ENCODE measurements around the gene DRAXIN. TPM values are rescaled to one million over a fixed set of nuclear protein-coding genes. Genes with fewer than 3 reads are reported as not detected.

DRAXIN gene
- total RNA-seq, 3 donors from 2014 or later (not counting 1 experiment from before 2014, with no cell fraction given) = 10.9 to 24.9 (median 12.1) TPM

GRCh38 chr1:11708554-11709350 lies 17.2 kb downstream of the DRAXIN start:
- TF ChIP-seq CTCF (IDR thresholded peaks at IDR 0.05) = no peak
- Histone ChIP-seq H3K4me3 (ENCODE audit: low read length) (no peak overlapping the region), H3K4me1 (ENCODE audit: control insufficient read depth, insufficient read depth, low read length) (no peaks in the 10 kb centered on the region), H3K36me3 (ENCODE audit: control insufficient read depth, insufficient read depth, low read length) (no peaks in the 10 kb centered on the region), H3K27me3 (ENCODE audit: control insufficient read depth, insufficient read depth, low read length) (peaks cover 3% of the 10 kb centered on the region), H3K9me3 (ENCODE audit: control insufficient read depth, insufficient read depth, low read length) (no peaks in the 10 kb centered on the region), H3K27ac (ENCODE audit: low read length) (no peak overlapping the region)
- Mint-ChIP-seq H3K9me3 (no peaks in the 10 kb centered on the region), H3K27me3 (ENCODE audit: low read depth in 2 of 2) (no peaks in the 10 kb centered on the region), H3K36me3 (no peaks in the 10 kb centered on the region), H3K4me3 (no peak overlapping the region), H3K27ac (no peak overlapping the region), H3K4me1 (peaks cover 0 to 9% of the 10 kb centered on the region in 2 donors)
- ATAC-seq (no peak), DNase-seq (no peak)
- intact Hi-C loops (cut with micrococcal nuclease) = no loop called here
- WGBS (ENCODE audit: insufficient coverage) = 83% methylated on average over 11 of the region's 11 CpGs

GRCh38 chr1:11711490-11711889 lies 20.0 kb downstream of the DRAXIN start:
- Histone ChIP-seq H3K27ac (ENCODE audit: low read length) (no peak overlapping the region), H3K4me3 (ENCODE audit: low read length) (no peak overlapping the region), H3K27me3 (ENCODE audit: control insufficient read depth, insufficient read depth, low read length) (no peaks in the 10 kb centered on the region), H3K9me3 (ENCODE audit: control insufficient read depth, insufficient read depth, low read length) (no peaks in the 10 kb centered on the region), H3K36me3 (ENCODE audit: control insufficient read depth, insufficient read depth, low read length) (no peaks in the 10 kb centered on the region), H3K4me1 (ENCODE audit: control insufficient read depth, insufficient read depth, low read length) (no peaks in the 10 kb centered on the region)
- no peaks in the 10 kb centered on the region for H3K9me3 Mint-ChIP-seq
- H3K27me3 Mint-ChIP-seq (ENCODE audit: low read depth in 2 of 2) = no peaks in the 10 kb centered on the region
- no peak overlapping the region for H3K27ac Mint-ChIP-seq
- peaks cover 0 to 5% of the 10 kb centered on the region in 2 donors for H3K4me1 Mint-ChIP-seq
- DNase-seq = no peak
- TF ChIP-seq CTCF (IDR thresholded peaks at IDR 0.05) = no peak
- 92% methylated on average over 5 of the region's 5 CpGs for WGBS (ENCODE audit: insufficient coverage)
- H3K36me3 Mint-ChIP-seq = no peaks in the 10 kb centered on the region
- intact Hi-C loops (cut with micrococcal nuclease) = no loop called here
- H3K4me3 Mint-ChIP-seq = no peak overlapping the region
- ATAC-seq = no peak

- Histone ChIP-seq H3K4me3 (ENCODE audit: low read length) (no peak overlapping the region), H3K4me1 (ENCODE audit: control insufficient read depth, insufficient read depth, low read length) (no peaks in the 10 kb centered on the region), H3K36me3 (ENCODE audit: control insufficient read depth, insufficient read depth, low read length) (no peaks in the 10 kb centered on the region), H3K9me3 (ENCODE audit: control insufficient read depth, insufficient read depth, low read length) (no peaks in the 10 kb centered on the region), H3K27ac (ENCODE audit: low read length) (no peak overlapping the region), H3K27me3 (ENCODE audit: control insufficient read depth, insufficient read depth, low read length) (no peaks in the 10 kb centered on the region)
- no peak for TF ChIP-seq CTCF (IDR thresholded peaks at IDR 0.05)
- Mint-ChIP-seq H3K9me3 (no peaks in the 10 kb centered on the region), H3K27ac (no peak overlapping the region), H3K27me3 (ENCODE audit: low read depth in 2 of 2) (no peaks in the 10 kb centered on the region), H3K4me3 (no peak overlapping the region), H3K36me3 (no peaks in the 10 kb centered on the region), H3K4me1 (peaks cover 0 to 5% of the 10 kb centered on the region in 2 donors)
- intact Hi-C loops (cut with micrococcal nuclease) = no loop called here
- ATAC-seq = no peak
- DNase-seq = no peak
- WGBS (ENCODE audit: insufficient coverage) = 88% methylated on average over 8 of the region's 8 CpGs
Measured at GRCh38 chr1:11712285-11712684, 20.8 kb downstream of the DRAXIN start.

- peaks cover 0 to 5% of the 10 kb centered on the region in 2 donors for H3K4me1 Mint-ChIP-seq
- H3K27me3 Mint-ChIP-seq (ENCODE audit: low read depth in 2 of 2) = no peaks in the 10 kb centered on the region
- ATAC-seq (no peak), DNase-seq (no peak)
- H3K4me1 ChIP-seq (ENCODE audit: control insufficient read depth, insufficient read depth, low read length) = no peaks in the 10 kb centered on the region
- no peak overlapping the region for H3K27ac ChIP-seq (ENCODE audit: low read length)
- no peak overlapping the region for H3K4me3 Mint-ChIP-seq
- no peak overlapping the region for H3K4me3 ChIP-seq (ENCODE audit: low read length)
- no peak for TF ChIP-seq CTCF (IDR thresholded peaks at IDR 0.05)
- no peak overlapping the region for H3K27ac Mint-ChIP-seq
- H3K9me3 Mint-ChIP-seq = no peaks in the 10 kb centered on the region
- H3K36me3 Mint-ChIP-seq = no peaks in the 10 kb centered on the region
- intact Hi-C loops (cut with micrococcal nuclease) = no loop called here
- no peaks in the 10 kb centered on the region for H3K9me3 ChIP-seq (ENCODE audit: control insufficient read depth, insufficient read depth, low read length)
- WGBS (ENCODE audit: insufficient coverage) = 90% methylated on average over 10 of the region's 11 CpGs
- no peaks in the 10 kb centered on the region for H3K27me3 ChIP-seq (ENCODE audit: control insufficient read depth, insufficient read depth, low read length)
- no peaks in the 10 kb centered on the region for H3K36me3 ChIP-seq (ENCODE audit: control insufficient read depth, insufficient read depth, low read length)
Measured at GRCh38 chr1:11713095-11713494, 21.6 kb downstream of the DRAXIN start.
